HCT116 (cell line): ENCODE data around the gene GIMAP4. TPM values are rescaled to one million over a fixed set of nuclear protein-coding genes. Genes with fewer than 3 reads are reported as not detected.

Experiments used
- ATAC-seq: fragments of 200-7000 bp; cut with Tn5 transposase; 2 replicates; pipeline ENCODE4 v1.9.1; 2020; ENCODE audit warnings: mild to moderate bottlenecking, moderate library complexity
- BruUV-seq: library from RNA; stranded (reverse); fragments of 400-500 nt; replicated peaks from 2 replicates; lab custom pipeline; 2021; lab: Mats Ljungman, UMichigan
- CTCF ChIA-PET: fragments of 300-600 bp; sonication (Branson Sonifier 250); formaldehyde crosslinking; loops from one replicate; lab custom pipeline; 2021; ENCODE audit warnings: antibody characterized with exemption; lab: Charles Lee
- POLR2A ChIA-PET: fragments of 300-600, 350-600 bp; sonication (Branson Sonifier 250); formaldehyde crosslinking; loops from one replicate; lab custom pipeline; 2021; ENCODE audit warnings: antibody characterized with exemption; lab: Charles Lee
- RAD21 ChIA-PET, 2 experiments: fragments of 300-600 bp; sonication (Branson Sonifier 250); formaldehyde crosslinking; loops; one replicate each; lab custom pipeline; 2023; ENCODE audit warnings: low total read pairs in 2 of 2; ENCODE audit not compliant: uncharacterized antibody in 2 of 2, unreplicated experiment in 2 of 2, low non-redundant PET in 1 of 2; lab: Charles Lee
- DNase-seq: peaks from one replicate; pipeline ENCODE4 v3.0.0-alpha.2; 2010; ENCODE audit warnings: low read depth, low spot score
- H2AFZ ChIP-seq: fragments of 200-600 bp; shearing (Covaris generic), sonication (generic); 2 replicates; pipeline ENCODE4 v1.6.1; 2017; ENCODE audit warnings: low read depth, mixed run types, mixed read lengths, antibody characterized with exemption, low read length; ENCODE audit not compliant: poor library complexity, severe bottlenecking
- H3K27ac ChIP-seq: 2 replicates; pipeline ENCODE4 v1.5.1; 2012; ENCODE audit warnings: low read depth, low read length
- H3K27me3 ChIP-seq: fragments of 200-600 bp; sonication (generic); 2 replicates; pipeline ENCODE4 v1.6.1; 2016; ENCODE audit warnings: mixed run types, low read length, mixed read lengths; ENCODE audit not compliant: insufficient read depth
- H3K36me3 ChIP-seq, 2 experiments: fragments of 200-500 bp in 1 of 2; fragments of 200-600 bp in 1 of 2; sonication (Bioruptor generic) in 1 of 2; sonication (generic) in 1 of 2; 2 replicates each; pipeline versions ENCODE4 v1.5.1 to v1.6.1; 2014 to 2016; ENCODE audit warnings: low read length in 2 of 2, inconsistent platforms in 1 of 2, mixed read lengths in 1 of 2, mixed run types in 1 of 2; ENCODE audit not compliant: insufficient read depth in 2 of 2, control insufficient read depth in 1 of 2
- H3K4me1 ChIP-seq, 2 experiments: fragments of 200-600 bp in 1 of 2; sonication (generic) in 1 of 2; 2 replicates each; pipeline versions ENCODE4 v1.5.1 to v1.6.1; 2012 to 2017; ENCODE audit warnings: low read length in 2 of 2, inconsistent platforms in 1 of 2, mild to moderate bottlenecking in 1 of 2, mixed read lengths in 1 of 2, mixed run types in 1 of 2, moderate library complexity in 1 of 2; ENCODE audit not compliant: insufficient read depth in 2 of 2, control insufficient read depth in 1 of 2
- H3K4me2 ChIP-seq: fragments of 200-600 bp; sonication (generic); 2 replicates; pipeline ENCODE4 v1.6.1; 2017; ENCODE audit warnings: mixed run types, low read length, mixed read lengths
- H3K4me3 ChIP-seq, 2 experiments: fragments of 200-600 bp in 1 of 2; sonication (generic) in 1 of 2; replicated peaks in 1 of 2; 2 replicates each; pipeline ENCODE4 v1.5.1; 2011 to 2016; ENCODE audit warnings: low read length in 2 of 2, control low read depth in 1 of 2, low read depth in 1 of 2, mild to moderate bottlenecking in 1 of 2, mixed read lengths in 1 of 2, mixed run types in 1 of 2
- H3K79me2 ChIP-seq: fragments of 200-600 bp; sonication (generic); 2 replicates; pipeline ENCODE4 v1.6.1; 2017; ENCODE audit warnings: mild to moderate bottlenecking, mixed run types, low read length, moderate library complexity, mixed read lengths; ENCODE audit not compliant: insufficient read depth
- H3K9ac ChIP-seq: fragments of 200-600 bp; sonication (generic); 2 replicates; pipeline ENCODE4 v1.6.1; 2016; ENCODE audit warnings: low read length, mixed read lengths
- H3K9me2 ChIP-seq: fragments of 200-600 bp; sonication (generic), shearing (Covaris generic); 2 replicates; pipeline ENCODE4 v1.6.1; 2017; ENCODE audit warnings: mixed run types, mild to moderate bottlenecking, moderate library complexity; ENCODE audit not compliant: insufficient read depth
- H3K9me3 ChIP-seq, 2 experiments: fragments of 200-500 bp in 1 of 2; fragments of 200-600 bp in 1 of 2; sonication (Bioruptor generic) in 1 of 2; sonication (generic) in 1 of 2; 2 replicates each; pipeline ENCODE4 v1.6.1; 2014 to 2017; ENCODE audit warnings: low read length in 2 of 2, mixed read lengths in 2 of 2, inconsistent platforms in 1 of 2, low read depth in 1 of 2, mild to moderate bottlenecking in 1 of 2, mixed run types in 1 of 2, moderate library complexity in 1 of 2; ENCODE audit not compliant: control insufficient read depth in 1 of 2, insufficient read depth in 1 of 2
- H4K20me1 ChIP-seq: fragments of 200-600 bp; sonication (generic), shearing (Covaris generic); 2 replicates; pipeline ENCODE4 v1.6.1; 2017; ENCODE audit warnings: mixed run types, mild to moderate bottlenecking, moderate library complexity; ENCODE audit not compliant: insufficient read depth
- ATF3 ChIP-seq: IDR thresholded peaks from 2 replicates; pipeline ENCODE4 v1.6.1; 2012
- CBX3 ChIP-seq: IDR thresholded peaks from 2 replicates; pipeline ENCODE4 v1.6.1; 2012; ENCODE audit warnings: low read depth
- CEBPB ChIP-seq: IDR thresholded peaks from 2 replicates; pipeline ENCODE4 v1.6.1; 2012; ENCODE audit warnings: low read depth
- ELF1 ChIP-seq: IDR thresholded peaks from 2 replicates; pipeline ENCODE4 v1.6.1; 2012; ENCODE audit warnings: low read depth, borderline replicate concordance
- EZH2 ChIP-seq: fragments of 200-600 bp; sonication (generic); IDR thresholded peaks from 2 replicates; pipeline ENCODE4 v1.6.1; 2017; ENCODE audit warnings: antibody characterized with exemption, mixed run types
- EZH2phosphoT487 ChIP-seq: fragments of 200-600 bp; IDR thresholded peaks from 2 replicates; pipeline ENCODE4 v1.6.1; 2018; ENCODE audit warnings: antibody characterized with exemption, borderline replicate concordance
- MAX ChIP-seq: IDR thresholded peaks from 2 replicates; pipeline ENCODE4 v1.6.1; 2012
- POLR2A ChIP-seq: IDR thresholded peaks from 2 replicates; pipeline ENCODE4 v1.7.0; 2011; ENCODE audit warnings: borderline replicate concordance; ENCODE audit not compliant: insufficient read depth, insufficient read length; ENCODE audit errors: extremely low read depth
- POLR2AphosphoS5 ChIP-seq: IDR thresholded peaks from 2 replicates; pipeline ENCODE4 v1.6.1; 2011; ENCODE audit warnings: mild to moderate bottlenecking, low read depth, low read length, moderate library complexity
- RAD21 ChIP-seq: IDR thresholded peaks from 2 replicates; pipeline ENCODE4 v1.6.1; 2012; ENCODE audit warnings: low read depth, mild to moderate bottlenecking
- SIN3A ChIP-seq: IDR thresholded peaks from 2 replicates; pipeline ENCODE4 v1.6.1; 2012; ENCODE audit warnings: low read depth
- SP1 ChIP-seq: IDR thresholded peaks from 2 replicates; pipeline ENCODE4 v1.6.1; 2012; ENCODE audit warnings: low read depth
- SRF ChIP-seq: IDR thresholded peaks from 2 replicates; pipeline ENCODE4 v1.6.1; 2012; ENCODE audit warnings: low read depth
- YY1 ChIP-seq: IDR thresholded peaks from 2 replicates; pipeline ENCODE4 v1.6.1; 2011; ENCODE audit warnings: low read length, low read depth, moderate library complexity, mild to moderate bottlenecking; ENCODE audit not compliant: insufficient replicate concordance; ENCODE audit errors: extremely low read depth
- ZBTB33 ChIP-seq: IDR thresholded peaks from 2 replicates; pipeline ENCODE4 v1.6.1; 2011; ENCODE audit warnings: mild to moderate bottlenecking, low read length, moderate library complexity; ENCODE audit not compliant: insufficient replicate concordance; ENCODE audit errors: extremely low read depth
- ZFX ChIP-seq: fragments of 450-650 bp; IDR thresholded peaks from 2 replicates; pipeline ENCODE4 v1.6.1; 2017
- ZNF274 ChIP-seq: fragments of 200-500 bp; sonication (Bioruptor generic); IDR thresholded peaks from 2 replicates; pipeline ENCODE4 v1.6.1; 2014; ENCODE audit warnings: mild to moderate bottlenecking, low read depth, low read length, inconsistent platforms
- intact Hi-C: fragments of 100-400 bp; cut with micrococcal nuclease; formaldehyde crosslinking; loops from 2 replicates; pipeline ENCODE4 v1.10.0; 2022
- total RNA-seq: library from RNA; stranded (reverse); gene quantifications from one replicate; pipeline ENCODE4 v1.2.1, GENCODE V29; 2021; ENCODE audit not compliant: unreplicated experiment

The GIMAP4 gene
- total RNA-seq, 1 experiment from 2014 or later: 0.49 TPM

GRCh38 chr7:150587551-150587950, 20.4 kb downstream of the GIMAP4 start:
- DNase-seq (no peak), ATAC-seq (no peak)
- intact Hi-C loops: no loop called here
- Histone ChIP-seq H2AFZ (no peak overlapping the region), H3K9ac (no peak overlapping the region), H3K4me1 (no peaks in the 10 kb centered on the region), H3K79me2 (no peaks in the 10 kb centered on the region), H3K27ac (no peak overlapping the region), H3K9me3 (no peaks in the 10 kb centered on the region), H3K9me2 (no peaks in the 10 kb centered on the region), H3K36me3 (no peaks in the 10 kb centered on the region), H3K4me3 (no peak overlapping the region)
- ChIA-PET CTCF (no interaction called here), POLR2A (no interaction called here), RAD21 (no interaction called here)
- no TSS peak for BruUV-seq
- TF ChIP-seq CBX3: no peak
- no peak for TF ChIP-seq ZBTB33
- TF ChIP-seq CEBPB: no peak
- TF ChIP-seq RAD21: no peak
- TF ChIP-seq ELF1: no peak
- TF ChIP-seq ZNF274: no peak
- TF ChIP-seq, all 23 proteins: peak for 0
- Histone ChIP-seq H3K4me2 (no peak overlapping the region), H4K20me1 (no peaks in the 10 kb centered on the region), H3K27me3 (peaks cover 9% of the 10 kb centered on the region; the same call in 1 of the 2 replicates)

GRCh38 chr7:150594805-150595204, 27.6 kb downstream of the GIMAP4 start:
- H2AFZ ChIP-seq: no peak overlapping the region
- intact Hi-C loops: no loop called here
- H3K36me3 ChIP-seq: no peaks in the 10 kb centered on the region
- ATAC-seq (no peak), DNase-seq (no peak)
- no peaks in the 10 kb centered on the region for H3K9me3 ChIP-seq
- no peaks in the 10 kb centered on the region for H3K4me1 ChIP-seq
- H4K20me1 ChIP-seq: no peaks in the 10 kb centered on the region
- peaks cover 3% of the 10 kb centered on the region; the same call in 1 of the 2 replicates for H3K27me3 ChIP-seq
- no peaks in the 10 kb centered on the region for H3K9me2 ChIP-seq
- no peak overlapping the region for H3K4me3 ChIP-seq
- ChIA-PET CTCF (no interaction called here), POLR2A (no interaction called here), RAD21 (no interaction called here)
- H3K4me2 ChIP-seq: no peak overlapping the region
- BruUV-seq: no TSS peak
- H3K79me2 ChIP-seq: no peaks in the 10 kb centered on the region
- H3K27ac ChIP-seq: no peak overlapping the region
- H3K9ac ChIP-seq: no peak overlapping the region
- TF ChIP-seq SRF: no peak
- no peak for TF ChIP-seq ZNF274
- TF ChIP-seq YY1: no peak
- TF ChIP-seq ZFX: no peak
- no peak for TF ChIP-seq SP1
- TF ChIP-seq POLR2A: no peak
- no peak for TF ChIP-seq MAX
- TF ChIP-seq SIN3A: no peak
- no peak for TF ChIP-seq CBX3
- no peak for TF ChIP-seq POLR2AphosphoS5
- no peak for TF ChIP-seq ATF3
- no peak for TF ChIP-seq ZBTB33
- TF ChIP-seq ELF1: no peak
- TF ChIP-seq EZH2phosphoT487: no peak
- TF ChIP-seq EZH2: no peak
